A673 (cell line): ENCODE measurements around the gene CADPS2. TPM values are rescaled to one million over a fixed set of nuclear protein-coding genes. Genes with fewer than 3 reads are reported as not detected.

Experiments
- BruUV-seq: library from RNA; stranded (reverse); fragments of 400-500 nt; replicated peaks from 2 replicates; lab custom pipeline; 2021; lab: Mats Ljungman, UMichigan
- CTCF ChIA-PET: fragments of 300-600 bp; sonication (Branson Sonifier 250); formaldehyde crosslinking; loops from one replicate; lab custom pipeline; 2022; ENCODE audit warnings: antibody characterized with exemption; lab: Charles Lee
- POLR2A ChIA-PET: fragments of 300-600 bp; sonication (Branson Sonifier 250); formaldehyde crosslinking; loops from one replicate; lab custom pipeline; 2022; ENCODE audit warnings: antibody characterized with exemption; ENCODE audit not compliant: low non-redundant PET; lab: Charles Lee
- DNase-seq: peaks from one replicate; pipeline ENCODE4 v3.0.0-alpha.2; 2015; ENCODE audit warnings: low spot score
- H3K27ac ChIP-seq: fragments of 200-600 bp; sonication (generic); 2 replicates; pipeline ENCODE4 v1.5.1; 2016; ENCODE audit warnings: mixed run types, low read depth, mild to moderate bottlenecking, mixed read lengths, antibody characterized with exemption, low read length; ENCODE audit not compliant: poor library complexity, severe bottlenecking
- H3K27me3 ChIP-seq: fragments of 200-600 bp; sonication (generic); replicated peaks from 2 replicates; pipeline ENCODE4 v1.6.1; 2017; ENCODE audit warnings: mixed run types, low read depth, mild to moderate bottlenecking, mixed read lengths, antibody characterized with exemption, low read length; ENCODE audit not compliant: insufficient read depth, poor library complexity
- H3K36me3 ChIP-seq: fragments of 200-600 bp; sonication (generic); 2 replicates; pipeline ENCODE4 v1.6.1; 2016; ENCODE audit warnings: mixed run types, mild to moderate bottlenecking, mixed read lengths, antibody characterized with exemption, low read length; ENCODE audit not compliant: insufficient read depth, poor library complexity, severe bottlenecking
- H3K4me1 ChIP-seq: fragments of 200-600 bp; sonication (generic); 2 replicates; pipeline ENCODE4 v1.6.1; 2017; ENCODE audit warnings: mixed run types, mild to moderate bottlenecking, mixed read lengths, antibody characterized with exemption, low read length; ENCODE audit not compliant: insufficient read depth, poor library complexity, severe bottlenecking
- H3K4me3 ChIP-seq: fragments of 200-600 bp; sonication (generic); 2 replicates; pipeline ENCODE4 v1.5.1; 2016; ENCODE audit warnings: low read depth, mixed run types, mild to moderate bottlenecking, mixed read lengths, low read length; ENCODE audit not compliant: poor library complexity, severe bottlenecking
- H3K9me3 ChIP-seq: fragments of 200-600 bp; sonication (generic); 2 replicates; pipeline ENCODE4 v1.6.1; 2016; ENCODE audit warnings: mixed run types, low read depth, mild to moderate bottlenecking, mixed read lengths, antibody characterized with exemption, low read length; ENCODE audit not compliant: poor library complexity, severe bottlenecking
- EZH2 ChIP-seq: fragments of 200-600 bp; sonication (generic); IDR thresholded peaks from 2 replicates; pipeline ENCODE4 v1.6.1; 2017; ENCODE audit warnings: borderline replicate concordance, low read depth, mild to moderate bottlenecking, mixed read lengths, antibody characterized with exemption, low read length; ENCODE audit not compliant: poor library complexity, severe bottlenecking
- intact Hi-C: fragments of 100-400 bp; cut with micrococcal nuclease; formaldehyde crosslinking; loops from one replicate; pipeline ENCODE4 v1.10.0; 2022; ENCODE audit not compliant: unreplicated experiment
- total RNA-seq: library from RNA; stranded (reverse); gene quantifications from 2 replicates; pipeline ENCODE4 v1.2.3, GENCODE V29; 2021
- TF ChIP-seq, protein P1 (sequence below): fragments of 300-800, 200-600 bp; sonication (generic); conservative IDR thresholded peaks from 2 replicates; pipeline ENCODE4 v1.5.1; 2017; ENCODE audit warnings: low read depth, mild to moderate bottlenecking, antibody characterized with exemption, low read length, moderate library complexity, mixed read lengths

Gene CADPS2
- total RNA-seq, 1 experiment from 2014 or later, result 81.3 TPM

DNA sequence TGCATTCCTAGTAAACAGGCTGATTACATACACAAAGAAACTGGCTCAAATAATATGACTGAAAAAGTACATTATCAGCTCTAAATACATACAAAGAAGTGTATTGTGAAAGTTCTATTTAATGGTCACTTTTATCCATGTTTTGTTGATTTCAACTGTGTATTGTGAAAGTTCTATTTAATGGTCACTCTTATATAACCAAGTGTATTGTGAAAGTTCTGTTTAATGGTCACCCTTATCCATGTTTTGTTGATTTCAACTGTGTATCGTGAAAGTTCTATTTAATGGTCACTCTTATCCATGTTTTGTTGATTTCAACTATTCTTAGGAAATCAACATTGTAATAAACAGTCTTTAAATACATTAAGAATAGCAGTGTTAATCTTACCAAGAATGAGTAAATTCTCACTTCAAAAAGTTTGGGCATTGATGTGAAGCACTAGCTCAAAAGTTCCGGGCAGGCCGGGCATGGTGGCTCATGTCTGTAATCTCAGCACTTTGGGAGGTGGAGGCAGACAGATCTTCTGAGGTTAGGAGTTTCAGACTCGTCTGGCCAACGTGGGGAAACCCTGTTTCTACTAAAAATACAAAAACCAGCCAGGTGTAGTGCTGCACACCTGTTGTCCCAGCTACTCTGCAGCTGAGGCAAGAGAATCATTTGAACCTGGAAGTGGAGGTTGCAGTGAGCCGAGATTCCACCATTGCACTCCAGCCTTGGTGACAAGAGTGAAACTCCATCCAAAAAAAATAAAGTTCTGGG is 546.9 kb downstream of the CADPS2 start:
- Histone ChIP-seq H3K4me1 (peaks cover 20% of the 10 kb centered on the region), H3K36me3 (no peaks in the 10 kb centered on the region), H3K4me3 (no peak overlapping the region), H3K27me3 (no peaks in the 10 kb centered on the region), H3K9me3 (no peaks in the 10 kb centered on the region), H3K27ac (no peak overlapping the region)
- ChIA-PET POLR2A (no interaction called here), CTCF (no interaction called here)
- no TSS peak for BruUV-seq
- no peak for TF ChIP-seq EZH2
- TF ChIP-seq, protein P1, sequence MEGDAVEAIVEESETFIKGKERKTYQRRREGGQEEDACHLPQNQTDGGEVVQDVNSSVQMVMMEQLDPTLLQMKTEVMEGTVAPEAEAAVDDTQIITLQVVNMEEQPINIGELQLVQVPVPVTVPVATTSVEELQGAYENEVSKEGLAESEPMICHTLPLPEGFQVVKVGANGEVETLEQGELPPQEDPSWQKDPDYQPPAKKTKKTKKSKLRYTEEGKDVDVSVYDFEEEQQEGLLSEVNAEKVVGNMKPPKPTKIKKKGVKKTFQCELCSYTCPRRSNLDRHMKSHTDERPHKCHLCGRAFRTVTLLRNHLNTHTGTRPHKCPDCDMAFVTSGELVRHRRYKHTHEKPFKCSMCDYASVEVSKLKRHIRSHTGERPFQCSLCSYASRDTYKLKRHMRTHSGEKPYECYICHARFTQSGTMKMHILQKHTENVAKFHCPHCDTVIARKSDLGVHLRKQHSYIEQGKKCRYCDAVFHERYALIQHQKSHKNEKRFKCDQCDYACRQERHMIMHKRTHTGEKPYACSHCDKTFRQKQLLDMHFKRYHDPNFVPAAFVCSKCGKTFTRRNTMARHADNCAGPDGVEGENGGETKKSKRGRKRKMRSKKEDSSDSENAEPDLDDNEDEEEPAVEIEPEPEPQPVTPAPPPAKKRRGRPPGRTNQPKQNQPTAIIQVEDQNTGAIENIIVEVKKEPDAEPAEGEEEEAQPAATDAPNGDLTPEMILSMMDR, result no peak
- no peak for DNase-seq
- intact Hi-C loops, result no loop called here

DNA sequence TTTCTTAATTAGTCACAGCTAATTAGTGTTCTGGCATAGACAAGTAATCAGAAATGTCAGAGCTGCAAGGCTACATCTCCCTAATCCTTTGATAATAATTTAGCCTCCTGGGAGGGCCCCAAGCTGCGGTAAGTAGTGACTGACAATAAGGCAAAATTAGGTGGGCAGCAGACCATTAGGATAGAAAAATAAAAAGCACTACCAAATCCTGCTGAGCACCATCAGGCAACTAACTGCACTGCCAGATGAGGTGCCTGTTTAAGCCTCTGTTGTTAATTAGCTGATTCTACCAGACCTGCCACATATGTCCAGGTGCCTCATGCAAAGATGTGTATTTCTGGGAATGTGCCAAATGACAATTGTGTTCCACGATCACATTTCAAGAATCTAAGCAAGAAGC is 549.2 kb downstream of the CADPS2 start:
- Histone ChIP-seq H3K27me3 (no peaks in the 10 kb centered on the region), H3K9me3 (no peaks in the 10 kb centered on the region), H3K4me1 (peaks cover 16% of the 10 kb centered on the region), H3K36me3 (no peaks in the 10 kb centered on the region), H3K27ac (no peak overlapping the region), H3K4me3 (no peak overlapping the region)
- ChIA-PET POLR2A (no interaction called here), CTCF (no interaction called here)
- DNase-seq, result peak; percentile 52
- TF ChIP-seq, protein P1, result no peak
- no peak for TF ChIP-seq EZH2
- intact Hi-C loops, result no loop called here
- no TSS peak for BruUV-seq

GRCh38 chr7:122329145-122329802 is 557.0 kb downstream of the CADPS2 start:
- Histone ChIP-seq H3K4me1 (no peaks in the 10 kb centered on the region), H3K4me3 (no peak overlapping the region), H3K9me3 (no peaks in the 10 kb centered on the region), H3K27me3 (no peaks in the 10 kb centered on the region), H3K27ac (no peak overlapping the region), H3K36me3 (no peaks in the 10 kb centered on the region)
- POLR2A ChIA-PET, result no interaction called here
- intact Hi-C loops, result no loop called here
- no peak for DNase-seq
- no TSS peak for BruUV-seq
- no peak for TF ChIP-seq EZH2
- TF ChIP-seq, protein P1, result no peak
- CTCF ChIA-PET, result no interaction called here
